ENCODE results near the gene EPB41L5. TPM values are rescaled to one million over a fixed set of nuclear protein-coding genes. Genes with fewer than 3 reads are reported as not detected.
"Not testable (repeated sequence)": the region's sequence is repeated elsewhere in the genome, so short reads cannot be mapped to it uniquely, and the experiment has no call there.

EPB41L5 gene
- total RNA-seq, 1 donor from 2014 or later = 42.7 TPM

DNA sequence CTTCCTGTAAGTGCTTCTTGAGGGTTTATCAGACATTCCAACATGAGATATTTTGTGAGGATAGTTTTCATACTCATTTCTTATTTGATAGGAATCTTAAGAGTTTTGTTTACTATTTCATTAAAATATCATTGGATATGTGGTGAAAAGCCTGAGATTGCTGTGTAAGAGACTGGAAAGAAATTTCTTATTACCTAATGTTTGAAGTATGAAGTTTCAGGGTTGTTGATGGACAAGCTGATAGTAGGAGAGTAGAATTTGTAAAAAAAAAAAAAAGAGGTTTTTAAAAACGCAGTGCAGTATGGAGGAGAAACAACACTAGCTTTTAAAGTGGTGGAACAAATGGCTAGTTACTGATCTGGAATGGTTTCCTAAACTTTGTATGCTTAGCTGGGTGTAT, 7.7 kb downstream of the EPB41L5 start:
- peaks cover 47% of the 10 kb centered on the region for H3K36me3 Mint-ChIP-seq (ENCODE audit: low read depth)
- TF ChIP-seq, protein P1, sequence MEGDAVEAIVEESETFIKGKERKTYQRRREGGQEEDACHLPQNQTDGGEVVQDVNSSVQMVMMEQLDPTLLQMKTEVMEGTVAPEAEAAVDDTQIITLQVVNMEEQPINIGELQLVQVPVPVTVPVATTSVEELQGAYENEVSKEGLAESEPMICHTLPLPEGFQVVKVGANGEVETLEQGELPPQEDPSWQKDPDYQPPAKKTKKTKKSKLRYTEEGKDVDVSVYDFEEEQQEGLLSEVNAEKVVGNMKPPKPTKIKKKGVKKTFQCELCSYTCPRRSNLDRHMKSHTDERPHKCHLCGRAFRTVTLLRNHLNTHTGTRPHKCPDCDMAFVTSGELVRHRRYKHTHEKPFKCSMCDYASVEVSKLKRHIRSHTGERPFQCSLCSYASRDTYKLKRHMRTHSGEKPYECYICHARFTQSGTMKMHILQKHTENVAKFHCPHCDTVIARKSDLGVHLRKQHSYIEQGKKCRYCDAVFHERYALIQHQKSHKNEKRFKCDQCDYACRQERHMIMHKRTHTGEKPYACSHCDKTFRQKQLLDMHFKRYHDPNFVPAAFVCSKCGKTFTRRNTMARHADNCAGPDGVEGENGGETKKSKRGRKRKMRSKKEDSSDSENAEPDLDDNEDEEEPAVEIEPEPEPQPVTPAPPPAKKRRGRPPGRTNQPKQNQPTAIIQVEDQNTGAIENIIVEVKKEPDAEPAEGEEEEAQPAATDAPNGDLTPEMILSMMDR (conservative IDR thresholded peaks at IDR 0.05) = no peak
- no peak overlapping the region for H3K27ac Mint-ChIP-seq (ENCODE audit: unreplicated experiment)
- H3K9me3 Mint-ChIP-seq = peaks cover 14% of the 10 kb centered on the region
- peaks cover 10% of the 10 kb centered on the region for H3K4me1 Mint-ChIP-seq
- no peaks in the 10 kb centered on the region for H3K27me3 Mint-ChIP-seq (ENCODE audit: low read depth)
- no peak overlapping the region for H3K4me3 Mint-ChIP-seq
- DNase-seq (ENCODE audit: low read depth, low spot score) = no peak

GRCh38 chr2:120022505-120022904, 9.6 kb downstream of the EPB41L5 start:
- H3K4me1 Mint-ChIP-seq; H3K27ac Mint-ChIP-seq (ENCODE audit: unreplicated experiment); H3K4me3 Mint-ChIP-seq; H3K27me3 Mint-ChIP-seq (ENCODE audit: low read depth); DNase-seq (ENCODE audit: low read depth, low spot score): not testable (repeated sequence)
- Mint-ChIP-seq H3K9me3 (peaks cover 23% of the 10 kb centered on the region), H3K36me3 (ENCODE audit: low read depth) (peaks cover 52% of the 10 kb centered on the region)

DNA sequence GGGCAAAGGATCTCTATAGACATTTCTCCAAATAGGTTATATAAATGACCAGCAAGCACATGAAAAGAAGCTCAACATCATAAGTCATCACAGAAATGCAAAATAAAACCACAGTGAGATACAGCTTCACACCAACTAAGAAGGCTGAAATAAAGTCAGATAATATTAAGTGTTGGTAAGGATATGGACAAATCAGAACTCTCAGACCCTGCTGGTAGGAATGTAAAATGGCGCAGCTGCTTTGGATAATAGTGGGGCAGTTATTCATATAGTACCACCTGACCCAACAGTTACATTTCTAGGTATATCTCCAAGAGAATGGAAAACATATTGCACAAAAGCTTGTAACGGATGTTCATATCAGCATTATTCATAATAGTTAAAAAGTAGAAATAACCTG, 14.0 kb downstream of the EPB41L5 start:
- DNase-seq (ENCODE audit: low read depth, low spot score) = no peak
- H3K4me1 Mint-ChIP-seq = no peaks in the 10 kb centered on the region
- TF ChIP-seq, protein P1 (conservative IDR thresholded peaks at IDR 0.05) = peak; percentile 53
- peaks cover 44% of the 10 kb centered on the region for H3K36me3 Mint-ChIP-seq (ENCODE audit: low read depth)
- no peak overlapping the region for H3K4me3 Mint-ChIP-seq
- H3K27ac Mint-ChIP-seq (ENCODE audit: unreplicated experiment) = no peak overlapping the region
- no peaks in the 10 kb centered on the region for H3K27me3 Mint-ChIP-seq (ENCODE audit: low read depth)
- peaks cover 23% of the 10 kb centered on the region for H3K9me3 Mint-ChIP-seq

DNA sequence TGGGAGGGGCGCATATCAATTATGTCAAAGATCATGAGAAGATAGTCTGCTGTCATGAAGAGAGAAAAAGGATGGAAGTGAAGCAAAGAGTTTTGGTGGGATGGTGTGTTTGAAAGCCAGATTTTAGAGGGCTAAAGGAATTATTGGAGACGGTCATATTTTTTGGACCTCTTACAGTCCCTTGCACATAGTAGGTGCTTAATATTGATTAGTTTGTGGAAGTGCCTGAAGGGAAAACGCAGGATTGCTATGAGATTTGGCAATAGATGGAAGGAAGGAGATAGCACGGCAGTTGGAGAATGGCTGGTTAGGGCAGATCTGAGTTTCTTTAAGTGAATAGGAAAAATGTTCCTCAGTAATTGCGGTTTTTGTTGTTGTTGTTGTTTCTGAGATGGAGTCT, 15.9 kb downstream of the EPB41L5 start:
- H3K4me3 Mint-ChIP-seq = no peak overlapping the region
- TF ChIP-seq, protein P1 (conservative IDR thresholded peaks at IDR 0.05) = no peak
- peaks cover 16% of the 10 kb centered on the region for H3K9me3 Mint-ChIP-seq
- H3K27ac Mint-ChIP-seq (ENCODE audit: unreplicated experiment) = no peak overlapping the region
- no peaks in the 10 kb centered on the region for H3K27me3 Mint-ChIP-seq (ENCODE audit: low read depth)
- H3K36me3 Mint-ChIP-seq (ENCODE audit: low read depth) = peaks cover 29% of the 10 kb centered on the region
- no peak for DNase-seq (ENCODE audit: low read depth, low spot score)
- peaks cover under 1% of the 10 kb centered on the region for H3K4me1 Mint-ChIP-seq

DNA sequence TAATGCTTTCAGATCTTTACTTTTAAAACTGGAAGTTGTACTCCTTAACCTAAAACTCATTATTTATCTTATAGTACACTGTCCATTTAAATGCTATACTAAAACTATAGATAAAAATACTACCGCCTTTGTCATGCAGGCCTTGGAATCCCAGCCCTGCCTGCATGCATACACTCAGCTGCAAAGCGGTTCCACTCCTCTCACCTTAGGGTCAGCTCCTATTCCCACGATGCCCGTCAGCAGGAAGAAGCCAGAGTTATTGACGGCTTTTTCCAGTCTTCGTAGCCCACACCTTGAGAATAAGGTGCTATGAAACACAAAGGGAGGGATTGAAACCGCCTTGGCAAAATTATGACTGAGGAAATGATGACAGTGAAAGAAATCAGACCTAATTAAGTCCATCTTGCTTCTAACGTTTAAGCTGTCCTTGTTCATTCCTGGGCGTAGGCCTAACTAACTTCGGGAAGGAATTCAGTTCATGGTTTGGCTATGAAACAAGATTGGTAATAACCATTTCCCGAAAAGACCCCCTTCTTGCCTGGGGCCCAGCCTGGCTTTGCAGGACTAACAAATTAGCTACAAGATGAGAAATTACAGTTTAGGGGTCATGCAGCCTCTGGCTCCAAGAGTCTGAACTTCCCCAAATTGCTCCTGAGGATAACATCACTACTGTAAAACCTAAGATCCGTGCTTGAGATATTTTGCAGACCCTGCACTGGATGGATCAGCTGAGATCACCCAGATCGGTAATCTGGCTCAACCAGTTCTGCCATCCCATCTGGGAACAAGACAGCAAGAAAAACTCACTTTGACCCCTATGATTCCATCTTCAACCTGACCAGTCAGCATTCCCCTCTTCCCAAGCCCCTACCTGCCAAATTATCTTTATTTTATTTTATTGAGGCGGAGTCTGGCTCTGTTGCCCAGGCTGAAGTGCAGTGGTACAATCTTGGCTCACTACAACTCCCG, 17.1 kb downstream of the EPB41L5 start:
- H3K9me3 Mint-ChIP-seq = peaks cover 13% of the 10 kb centered on the region
- no peak overlapping the region for H3K27ac Mint-ChIP-seq (ENCODE audit: unreplicated experiment)
- H3K4me1 Mint-ChIP-seq = peaks cover 9% of the 10 kb centered on the region
- no peaks in the 10 kb centered on the region for H3K27me3 Mint-ChIP-seq (ENCODE audit: low read depth)
- peaks cover 20% of the 10 kb centered on the region for H3K36me3 Mint-ChIP-seq (ENCODE audit: low read depth)
- no peak for DNase-seq (ENCODE audit: low read depth, low spot score)
- no peak overlapping the region for H3K4me3 Mint-ChIP-seq
- TF ChIP-seq, protein P1 (conservative IDR thresholded peaks at IDR 0.05) = no peak

DNA sequence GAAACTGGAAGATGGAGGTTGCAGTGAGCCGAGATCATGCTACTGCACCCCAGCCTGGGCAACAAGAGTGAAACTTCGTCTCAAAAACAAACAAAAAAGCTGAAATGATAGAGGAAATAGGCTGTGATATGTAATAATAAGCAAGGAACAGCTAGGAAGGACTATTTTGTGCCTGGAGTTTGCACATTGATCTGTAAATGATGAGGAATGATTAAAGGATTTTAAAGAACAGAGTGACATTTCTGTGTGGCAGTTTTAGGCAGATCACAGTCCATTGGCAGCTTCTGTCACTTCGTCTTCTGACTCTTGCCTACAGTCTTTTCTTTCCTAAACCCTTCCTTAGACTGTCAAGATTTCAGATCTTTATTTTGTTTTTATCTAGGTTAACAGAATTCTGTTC, 19.4 kb downstream of the EPB41L5 start:
- DNase-seq (ENCODE audit: low read depth, low spot score) = no peak
- Mint-ChIP-seq H3K4me3 (no peak overlapping the region), H3K27ac (ENCODE audit: unreplicated experiment) (no peak overlapping the region), H3K27me3 (ENCODE audit: low read depth) (no peaks in the 10 kb centered on the region), H3K36me3 (ENCODE audit: low read depth) (peaks cover 8% of the 10 kb centered on the region), H3K4me1 (peaks cover 16% of the 10 kb centered on the region), H3K9me3 (no peaks in the 10 kb centered on the region)
- TF ChIP-seq, protein P1 (conservative IDR thresholded peaks at IDR 0.05) = no peak
